Activated CD4-positive, alpha-beta T cell treated with anti-CD3 and anti-CD28 coated beads, Interleukin-2, amount 50 U/mL, for 1 hour (primary cell): Measurements from ENCODE around the gene MKX.

Source experiments
- DNase-seq: peaks from one replicate; pipeline ENCODE4 v3.0.0-alpha.2; 2020

MKX gene

DNA sequence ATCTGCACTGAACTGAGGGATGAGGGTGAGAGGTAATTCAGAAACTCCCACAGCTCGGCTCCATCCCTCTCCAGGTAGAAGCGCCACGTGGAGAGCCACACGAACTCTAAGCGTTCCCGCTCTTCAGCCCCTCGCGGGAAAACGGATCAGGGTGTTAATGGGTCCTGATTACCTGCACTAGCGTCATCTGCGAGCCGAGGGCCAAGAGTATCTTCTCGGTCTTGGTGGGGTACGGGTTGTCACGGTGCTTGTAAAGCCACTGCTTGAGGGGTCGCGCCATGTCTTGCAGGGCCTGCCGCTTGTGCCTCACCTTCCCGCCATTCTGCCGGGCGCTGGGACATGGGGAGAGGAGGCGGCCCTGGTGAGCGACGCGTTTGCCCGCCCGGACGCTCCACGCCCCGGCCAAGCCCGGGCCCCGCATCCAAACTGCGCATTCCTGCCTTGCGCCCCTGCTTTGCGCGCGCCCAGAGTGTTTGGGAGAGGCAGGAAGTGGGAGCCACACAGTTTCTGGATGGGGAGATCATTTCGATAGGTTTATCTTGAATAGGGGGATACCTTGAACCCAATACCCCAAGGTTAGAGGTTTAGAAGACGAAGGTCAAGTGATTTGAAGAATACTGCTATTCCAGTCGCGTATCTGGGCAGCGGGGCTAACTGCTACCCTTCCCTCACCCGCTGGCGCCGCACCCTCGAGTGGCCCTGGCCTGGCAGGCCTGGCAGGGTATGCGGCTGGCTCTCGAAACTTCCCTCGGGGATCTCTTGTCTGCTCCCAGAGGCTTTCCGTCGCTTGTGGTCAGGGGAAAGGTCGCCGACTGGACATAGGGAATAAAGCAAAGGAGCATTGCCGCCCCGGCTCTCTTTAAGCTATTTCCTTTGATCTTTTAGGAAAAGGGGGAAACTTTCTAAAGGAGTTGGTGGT is 4.2 kb downstream of the MKX start:
- no peak for DNase-seq

DNA sequence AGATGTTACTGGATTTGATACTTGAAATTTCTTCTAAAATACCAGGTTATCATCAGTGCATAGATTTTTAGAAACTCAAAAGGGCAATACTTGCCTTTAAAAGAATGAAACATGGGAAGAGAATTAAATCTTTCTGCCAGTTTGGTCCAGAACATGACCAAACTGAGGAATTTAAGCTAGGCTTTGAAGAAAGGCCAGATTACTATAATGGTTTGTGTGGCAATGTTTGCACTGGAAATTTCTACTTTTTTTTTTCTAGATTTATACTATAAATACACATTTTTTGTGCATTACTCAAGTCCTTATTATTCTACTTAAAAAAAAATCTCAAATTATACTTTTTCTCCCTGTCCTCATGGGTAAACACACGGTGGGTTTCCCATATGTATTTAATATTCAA is 9.2 kb downstream of the MKX start:
- no peak for DNase-seq

DNA sequence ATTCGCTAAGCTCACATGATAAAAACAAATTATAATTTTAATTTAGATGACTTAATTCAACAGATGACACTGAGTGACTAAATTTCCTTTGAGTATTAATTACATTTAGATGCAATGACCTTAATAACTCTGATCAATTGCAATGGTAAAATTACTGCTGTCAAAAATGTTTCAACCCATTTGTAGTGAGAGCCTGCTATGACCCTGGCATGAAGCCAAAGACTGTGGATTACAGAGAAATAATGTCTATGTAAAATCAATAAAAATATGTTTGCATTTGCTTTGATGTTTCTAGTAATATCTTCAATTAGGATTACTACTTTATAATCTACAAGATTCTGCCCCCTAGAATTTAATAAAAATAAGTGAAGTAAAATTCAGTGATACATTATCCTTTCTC is 15.6 kb downstream of the MKX start:
- DNase-seq: no peak

DNA sequence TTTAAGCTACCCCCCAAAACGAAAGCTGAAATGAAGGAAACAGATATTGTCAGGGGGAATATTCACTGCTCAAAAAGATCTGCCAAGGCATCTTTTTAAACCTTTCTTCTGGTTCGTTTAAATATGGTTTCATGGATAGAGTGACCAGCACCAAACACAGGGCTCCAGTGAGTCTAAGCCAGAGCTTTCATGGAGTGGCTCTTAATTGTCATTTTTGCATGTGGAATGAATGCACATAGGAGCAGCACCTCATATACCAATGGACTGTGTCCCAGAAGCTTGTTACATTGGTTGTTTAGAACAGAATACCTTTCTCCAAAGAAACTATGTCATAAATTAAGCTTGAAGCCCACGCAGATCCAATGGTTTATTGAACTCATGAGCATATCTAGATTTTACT is 17.3 kb downstream of the MKX start:
- DNase-seq: no peak

DNA sequence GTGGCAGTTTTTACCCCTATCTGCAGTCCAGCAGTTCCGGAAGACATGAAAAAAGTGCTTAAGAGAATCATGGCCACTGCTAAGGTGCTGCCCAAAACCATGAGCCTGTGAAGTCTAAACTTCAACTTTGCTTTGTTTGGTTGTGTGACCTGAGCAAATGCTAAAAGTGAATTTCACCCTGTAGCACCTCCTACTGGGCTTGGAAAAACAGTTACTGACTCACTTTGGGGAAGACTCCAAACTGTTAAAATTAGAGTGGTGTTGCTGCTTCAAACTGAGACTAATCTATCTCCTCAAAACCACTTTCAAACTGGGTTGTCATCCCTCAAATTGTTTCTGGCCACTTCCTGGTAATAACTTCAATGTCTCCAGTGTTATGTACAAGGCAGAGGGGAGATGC is 21.3 kb downstream of the MKX start:
- DNase-seq: no peak

DNA sequence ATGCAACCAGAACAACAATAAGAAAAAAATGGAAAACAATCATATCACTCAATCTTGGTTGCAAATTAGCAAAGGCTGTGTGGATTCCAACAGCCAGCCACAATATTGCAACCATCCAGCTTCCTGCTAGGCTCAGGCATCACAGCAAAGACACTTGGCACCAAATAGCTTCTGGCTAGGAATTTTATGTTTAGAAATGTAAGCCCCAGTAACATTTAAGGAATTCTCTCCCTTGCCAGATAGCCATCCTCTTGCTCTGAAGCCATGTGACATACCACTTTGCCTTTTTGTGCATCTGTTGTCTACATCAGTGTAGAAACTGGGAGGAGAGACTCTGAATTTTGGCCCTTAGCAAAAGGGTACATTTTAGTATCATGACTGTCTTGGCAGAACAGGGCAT is 22.2 kb downstream of the MKX start:
- DNase-seq: no peak

DNA sequence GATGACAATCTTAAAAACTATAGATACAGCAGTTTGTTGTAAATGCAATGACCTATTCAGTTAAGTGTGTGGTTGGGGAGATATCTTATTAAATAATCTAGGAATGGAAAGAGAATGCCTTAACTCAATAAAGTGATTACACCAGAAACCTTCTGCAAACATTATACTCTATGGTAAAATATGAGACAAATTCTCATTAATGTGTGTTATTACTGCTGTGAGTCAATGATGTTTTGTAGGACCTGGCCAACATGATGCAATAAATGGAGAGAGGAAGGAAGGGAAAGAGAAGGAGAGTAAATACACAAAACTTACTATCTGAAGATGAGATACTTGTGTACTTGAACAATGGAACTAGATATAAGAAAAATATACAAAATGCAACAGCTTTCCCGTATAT is 25.1 kb downstream of the MKX start:
- no peak for DNase-seq

DNA sequence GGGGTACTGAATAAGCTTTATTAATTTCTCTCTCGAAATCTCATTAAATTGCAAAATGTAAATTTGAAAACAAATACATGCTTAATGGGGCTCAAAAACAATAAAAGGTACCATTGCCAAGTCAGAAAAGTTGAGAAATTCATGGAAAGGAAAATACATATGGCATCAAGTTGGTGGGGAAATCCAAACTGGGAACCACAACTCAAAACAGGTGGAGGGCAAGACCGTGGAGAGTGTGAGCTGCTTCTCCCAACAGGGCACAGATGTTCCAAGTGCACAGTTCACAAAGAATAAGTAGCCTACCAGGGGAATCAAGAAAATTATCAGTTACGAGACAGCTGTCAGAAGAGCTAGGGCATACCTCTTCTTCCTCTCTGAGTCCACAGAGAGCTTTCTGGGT is 26.6 kb downstream of the MKX start:
- no peak for DNase-seq

DNA sequence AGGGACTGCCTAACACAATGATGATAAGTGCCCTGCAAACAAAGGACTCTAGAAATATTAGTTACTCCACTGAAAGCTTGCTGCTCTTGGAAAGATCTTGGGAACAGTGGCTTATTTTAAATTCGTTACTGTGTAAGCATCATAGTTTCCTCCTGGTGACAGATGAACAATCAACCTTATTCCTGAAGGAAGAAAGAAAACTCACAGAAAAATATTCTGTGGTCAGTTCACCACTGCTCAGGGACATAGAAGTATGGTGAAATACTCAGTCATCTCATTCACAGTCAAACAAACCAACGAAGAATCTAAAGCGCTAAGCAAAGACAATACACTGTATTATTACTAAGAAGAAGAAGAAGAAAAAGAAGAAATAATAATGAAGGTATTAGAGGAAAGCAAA is 27.8 kb downstream of the MKX start:
- DNase-seq: no peak

DNA sequence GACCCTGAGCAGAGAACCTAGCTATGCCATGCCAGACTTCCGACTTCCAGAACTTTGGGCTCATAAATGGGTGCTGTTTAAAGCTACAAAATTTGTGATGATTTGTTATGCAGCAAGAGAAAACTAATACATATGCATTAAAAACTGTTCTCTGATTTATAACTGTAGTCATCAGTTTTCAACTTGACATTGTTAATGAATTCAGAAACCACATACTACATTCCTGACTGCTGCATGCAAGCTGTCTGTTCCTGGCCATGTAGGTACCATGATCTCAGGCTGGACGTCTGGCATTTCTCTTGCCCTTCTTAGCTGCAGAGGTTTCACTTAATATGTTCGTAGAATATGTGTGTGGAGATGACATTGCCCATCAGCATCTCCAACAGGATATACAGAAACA is 28.4 kb downstream of the MKX start:
- DNase-seq: no peak

DNA sequence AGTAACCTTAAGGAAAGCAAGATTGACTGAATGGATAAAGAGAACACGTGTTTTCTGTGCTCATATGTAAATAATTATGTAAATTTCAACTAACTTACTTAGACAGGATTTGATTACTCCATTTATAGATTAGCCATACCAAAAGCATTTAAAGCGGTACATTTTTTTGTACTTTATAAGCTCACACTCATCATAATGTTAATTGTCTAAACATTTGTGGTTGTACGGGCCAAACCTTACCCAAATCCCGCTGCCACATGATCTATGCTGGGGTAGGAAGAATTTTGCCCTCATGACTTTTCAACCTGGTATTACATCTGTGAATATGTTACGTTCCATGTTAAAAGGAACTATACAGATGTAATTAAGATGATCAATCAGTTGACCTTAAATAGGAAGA is 29.1 kb downstream of the MKX start:
- no peak for DNase-seq

DNA sequence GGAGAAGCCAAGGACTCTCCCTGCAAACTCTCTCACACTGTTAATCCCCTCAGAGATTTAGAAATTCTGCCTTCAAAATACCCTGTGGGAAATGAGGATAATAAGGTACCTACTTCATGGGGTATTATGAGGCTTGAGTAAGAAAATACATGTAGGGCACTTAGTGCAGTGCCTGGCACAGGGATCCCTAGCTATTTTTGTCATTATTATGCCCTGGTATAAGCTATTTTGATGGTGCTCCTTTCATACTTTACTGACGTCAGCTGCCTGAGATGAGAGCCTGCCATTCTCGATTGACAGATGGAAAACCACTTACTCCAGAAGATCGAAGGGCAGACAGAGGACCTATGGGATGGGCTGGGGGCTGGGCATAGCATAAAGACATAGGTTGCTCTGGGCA is 30.1 kb downstream of the MKX start:
- no peak for DNase-seq

DNA sequence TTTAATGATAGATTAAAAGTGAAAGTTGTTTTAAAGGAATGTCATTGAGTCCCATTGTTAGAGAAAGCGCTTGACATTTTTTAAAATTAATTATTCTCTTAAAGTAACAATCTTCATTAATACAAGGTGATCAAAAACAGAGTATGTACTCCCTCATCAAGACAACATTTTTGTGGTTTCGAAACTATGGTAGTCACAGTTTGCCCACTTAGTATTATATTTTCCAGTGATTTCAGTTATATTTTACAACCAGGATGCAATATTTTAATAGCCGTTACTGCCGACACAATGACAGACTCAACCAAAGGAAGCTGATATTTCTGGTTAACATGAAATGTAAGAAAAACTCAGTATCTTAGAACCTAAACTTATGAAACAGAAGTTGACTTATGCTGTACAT is 31.3 kb downstream of the MKX start:
- DNase-seq: no peak

DNA sequence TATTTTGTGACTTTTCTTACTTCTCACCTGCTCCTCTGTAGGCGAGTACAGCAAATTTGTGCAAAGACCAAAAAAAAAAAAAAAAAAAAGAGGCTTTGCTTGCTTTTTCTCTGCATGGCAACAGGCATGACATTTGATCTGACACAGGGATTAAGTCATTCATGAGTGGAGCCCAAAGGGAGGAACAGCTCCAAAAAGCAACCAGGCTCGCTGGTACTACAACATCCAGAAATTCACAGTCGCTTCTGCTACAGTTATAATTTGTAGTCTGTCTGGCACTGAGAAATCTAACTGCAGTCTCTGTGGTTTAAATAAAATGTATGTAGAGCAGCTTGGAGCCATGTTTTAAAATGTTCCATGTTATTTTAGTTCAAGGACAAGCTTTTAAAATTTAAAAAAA is 31.7 kb downstream of the MKX start:
- no peak for DNase-seq

DNA sequence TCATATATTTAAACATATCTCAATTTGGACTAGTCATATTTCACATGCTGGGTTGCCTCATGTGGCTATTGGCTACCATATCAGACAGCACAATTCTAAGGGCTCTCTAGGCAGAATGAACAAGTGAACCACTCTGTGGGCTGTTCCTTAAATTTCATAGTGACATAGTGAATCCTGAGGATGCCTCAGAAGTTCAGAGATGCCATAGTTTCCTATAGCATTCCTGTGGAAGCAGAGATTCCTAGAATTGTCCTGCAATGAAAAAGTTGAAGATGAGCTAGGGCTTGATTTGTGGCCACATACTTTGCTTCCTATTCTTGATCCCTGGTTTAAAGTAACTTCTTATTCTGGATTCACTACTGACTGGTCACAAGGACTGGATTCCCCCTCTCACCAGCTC is 35.6 kb downstream of the MKX start:
- DNase-seq: no peak

DNA sequence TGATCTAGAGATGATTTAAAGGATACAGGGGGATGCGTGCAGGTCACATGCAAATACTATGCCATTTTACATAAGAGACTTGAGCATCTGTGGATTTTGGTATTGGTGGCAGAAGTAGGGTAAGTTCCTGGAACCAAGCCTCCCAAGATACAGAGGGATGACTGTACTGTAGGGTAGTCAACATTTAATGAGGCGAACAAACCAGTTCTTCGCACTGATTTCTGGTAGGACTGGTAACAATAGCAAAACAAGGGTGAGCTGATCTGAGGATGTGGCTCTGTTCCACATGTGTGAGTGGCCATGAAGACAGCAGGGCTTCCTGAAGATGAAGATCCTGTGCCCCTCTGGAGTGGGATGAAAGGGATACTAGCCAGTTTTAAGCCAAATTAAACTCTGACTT is 36.3 kb downstream of the MKX start:
- no peak for DNase-seq

DNA sequence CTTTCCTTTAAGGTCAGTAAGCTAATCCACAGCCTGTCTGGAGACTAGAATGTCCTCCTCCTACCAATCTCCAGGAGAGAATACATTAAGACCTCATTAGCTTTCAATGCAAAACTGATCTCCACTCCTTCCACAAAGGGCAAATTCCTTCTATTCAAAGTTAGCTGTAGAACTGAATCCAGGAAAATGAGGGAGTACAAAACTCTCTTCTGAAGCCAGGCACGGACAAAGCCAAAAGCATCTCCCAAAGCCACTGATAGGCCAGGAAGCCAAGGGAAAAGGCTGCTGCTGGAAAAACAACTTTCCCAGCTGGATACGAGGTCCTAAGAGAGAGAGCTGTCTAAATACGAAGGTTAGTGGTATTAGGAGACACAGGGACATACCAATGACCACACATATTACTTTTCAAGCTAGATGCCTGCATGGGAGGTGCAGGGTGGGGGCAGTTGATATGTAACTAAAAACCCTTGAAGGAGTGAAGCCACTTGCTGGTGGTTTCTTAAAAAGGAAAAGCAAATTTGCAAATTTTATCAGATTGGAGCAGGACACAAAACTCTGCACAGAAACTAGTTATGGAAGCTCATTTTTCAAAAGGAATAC is 43.6 kb downstream of the MKX start:
- DNase-seq: no peak

DNA sequence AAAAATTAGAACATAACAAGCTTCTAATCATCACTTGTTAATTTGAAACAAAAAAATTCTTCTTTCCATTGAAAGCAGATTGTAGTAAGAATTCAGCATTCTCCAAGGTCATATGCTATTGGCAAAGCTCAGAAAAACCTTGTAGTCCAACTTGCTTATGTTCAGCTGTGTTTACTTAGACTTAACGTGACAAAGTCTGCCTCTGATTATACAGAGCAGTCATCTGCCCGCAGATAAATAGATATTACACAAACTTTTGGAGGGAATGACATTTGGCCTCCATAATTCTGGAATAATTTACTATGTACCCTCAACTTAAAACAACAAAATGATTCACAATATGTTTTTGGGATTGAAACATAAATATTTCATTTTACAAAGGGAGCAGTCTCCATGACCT is 45.8 kb downstream of the MKX start:
- no peak for DNase-seq

DNA sequence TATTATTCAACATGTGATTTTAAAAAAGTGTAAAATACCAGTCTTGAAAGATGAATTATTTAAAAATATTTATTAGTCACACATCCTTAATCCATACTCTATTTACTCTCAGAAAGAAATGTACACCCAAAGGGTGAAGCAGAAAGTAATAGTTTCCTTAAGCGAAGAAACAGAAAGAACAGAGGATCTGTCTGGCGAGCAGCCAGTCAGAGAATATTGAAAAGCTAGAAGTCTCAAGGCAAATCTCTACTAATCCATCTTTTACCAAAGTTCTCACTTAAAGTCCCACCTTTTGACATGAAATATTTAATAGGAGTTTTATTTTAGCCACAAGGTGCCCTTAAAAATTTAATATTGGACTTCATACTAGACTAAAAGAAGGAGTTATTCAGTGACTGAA is 46.7 kb downstream of the MKX start:
- no peak for DNase-seq

DNA sequence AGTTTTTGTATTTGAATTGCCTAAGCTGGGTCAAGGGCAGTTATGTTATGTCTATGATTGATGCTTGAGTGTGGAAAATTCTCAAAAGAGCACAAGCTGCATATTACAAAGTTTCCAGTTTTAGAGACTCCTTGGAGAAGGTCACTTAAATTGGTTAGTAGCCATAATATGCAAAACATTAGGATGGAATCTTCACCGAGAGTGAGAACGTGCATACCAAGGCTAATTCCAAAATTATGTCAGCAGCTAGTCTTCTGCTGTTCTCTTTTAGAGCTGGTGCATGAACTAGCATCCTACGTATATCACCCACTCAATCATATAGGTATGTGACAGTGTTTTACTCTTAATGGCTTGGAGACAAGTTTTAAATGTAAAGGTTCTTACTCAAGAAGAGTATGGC is 49.2 kb downstream of the MKX start:
- no peak for DNase-seq

DNA sequence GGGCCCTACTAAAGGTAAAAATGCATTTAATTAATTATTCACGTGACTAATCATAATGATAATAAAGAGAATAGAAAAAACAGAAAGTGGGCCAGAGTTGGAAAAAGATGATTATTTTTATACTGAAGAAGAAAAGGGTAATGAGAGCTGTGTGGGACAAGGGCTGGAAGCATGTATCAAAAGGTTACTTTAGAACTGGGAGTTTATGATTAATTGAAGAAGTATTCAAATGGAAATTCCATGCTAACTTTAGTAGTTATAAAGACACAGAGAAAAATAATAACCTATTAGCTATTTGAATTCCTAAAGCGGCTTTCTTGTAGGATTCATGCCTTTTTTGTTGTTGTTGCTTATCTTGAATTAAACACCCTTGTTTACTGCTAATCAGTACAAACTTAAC is 49.9 kb downstream of the MKX start:
- no peak for DNase-seq

DNA sequence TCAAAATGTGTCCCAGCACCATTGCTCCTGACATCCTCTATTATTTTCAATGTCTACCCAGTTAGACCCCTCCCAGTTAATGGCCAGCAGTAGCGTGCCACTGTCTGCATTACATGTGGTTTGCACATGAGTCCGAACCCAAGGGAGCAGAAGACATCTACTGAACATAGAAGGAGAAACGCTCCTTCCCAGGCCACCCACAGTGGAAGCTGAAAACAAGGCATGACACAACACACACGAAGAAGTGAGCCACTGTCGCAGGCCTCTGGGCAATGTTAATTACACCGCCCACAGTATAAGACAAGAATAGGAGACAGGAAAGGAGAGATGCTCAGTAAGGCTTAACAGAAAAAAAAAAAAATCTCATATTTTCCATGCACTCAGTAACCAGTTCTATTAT is 50.5 kb downstream of the MKX start:
- no peak for DNase-seq

DNA sequence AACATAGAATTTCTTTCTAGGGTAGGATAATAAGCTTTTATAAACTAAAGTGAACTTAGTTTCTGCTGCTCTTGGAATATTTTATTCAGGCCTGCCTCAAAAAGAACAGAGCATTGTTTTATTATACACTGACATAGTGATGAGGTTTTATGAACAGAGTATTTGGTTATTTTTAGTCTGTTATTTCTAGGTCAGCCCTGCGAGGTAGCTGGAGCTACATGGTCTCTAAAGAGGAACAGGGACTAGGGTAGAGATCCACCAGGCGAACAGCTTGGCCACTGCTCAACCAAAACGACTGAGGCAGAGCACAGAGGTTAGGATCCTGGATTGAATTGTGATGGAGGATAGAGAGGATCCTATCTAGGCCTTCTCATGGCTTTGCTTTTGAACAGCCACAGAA is 53.0 kb downstream of the MKX start:
- no peak for DNase-seq

DNA sequence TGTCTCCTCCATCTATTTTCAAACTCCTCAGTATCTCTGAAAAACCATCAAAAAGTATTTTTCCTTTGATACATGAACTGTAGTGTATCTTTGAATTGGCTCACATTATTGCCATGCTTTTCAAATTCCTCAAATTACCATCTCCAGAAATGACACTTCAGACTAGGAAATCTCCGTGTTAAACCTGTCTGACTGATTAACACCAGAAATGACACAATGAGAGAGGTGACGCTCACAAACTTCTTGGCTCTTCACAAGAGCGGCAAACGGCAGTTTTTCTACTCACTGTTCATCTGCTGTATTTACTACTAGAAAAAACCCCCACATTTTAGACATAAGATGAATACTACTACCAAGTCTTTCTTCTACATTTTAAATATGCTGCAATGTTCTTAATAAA is 56.6 kb downstream of the MKX start:
- no peak for DNase-seq

DNA sequence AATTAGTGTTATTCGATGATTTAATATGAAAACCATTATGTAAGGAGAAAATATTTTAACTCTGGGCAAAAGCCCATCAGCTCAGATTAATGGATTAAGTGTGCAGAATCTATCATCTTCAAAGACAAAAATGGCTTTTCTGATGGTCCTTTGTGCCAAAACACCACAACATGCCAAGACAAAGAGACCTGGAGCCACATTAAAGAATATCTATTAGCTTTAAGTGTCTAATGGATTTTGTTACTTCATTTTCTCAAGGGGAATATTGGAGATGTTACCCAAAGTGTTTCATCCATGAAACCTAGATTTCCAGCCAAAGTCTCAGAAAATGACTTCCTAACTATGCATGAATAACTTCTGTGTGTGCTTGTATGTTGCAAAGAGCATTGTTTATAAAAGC is 57.3 kb downstream of the MKX start:
- DNase-seq: no peak
